K562 (cell line): Measurements from ENCODE around the gene PNLIPRP2. TPM values are rescaled to one million over a fixed set of nuclear protein-coding genes. Genes with fewer than 3 reads are reported as not detected.

Experiments used
- ATAC-seq: fragments of 200-7000 bp; cut with Tn5 transposase; 3 replicates; pipeline ENCODE4 v1.9.1; 2020; ENCODE audit warnings: moderate library complexity
- BruUV-seq: library from RNA; stranded (reverse); fragments of 400-500 nt; replicated peaks from 2 replicates; lab custom pipeline; 2021; lab: Mats Ljungman, UMichigan
- CTCF ChIA-PET: fragments of 300-600 bp; formaldehyde crosslinking; extraction: SDS; loops from one replicate; lab custom pipeline; 2021; ENCODE audit warnings: low intra/inter-chr PET ratio; lab: Yijun Ruan, JAX
- POLR2A ChIA-PET: fragments of 300-600, 350-650 bp; sonication (Branson Sonifier 250); formaldehyde crosslinking; extraction: SDS; loops from one replicate; lab custom pipeline; 2021; ENCODE audit warnings: antibody characterized with exemption, inconsistent platforms; lab: Yijun Ruan, JAX
- DNase-seq, 4 experiments: peaks; one replicate each; pipeline versions ENCODE4 v3.0.0 to v3.0.0-alpha.2; 2011 to 2018; ENCODE audit warnings: low spot score in 3 of 4, mixed read lengths in 3 of 4; ENCODE audit errors: extremely low read depth in 1 of 4
- FAIRE-seq: peaks from 2 replicates; lab custom pipeline; 2011; peaks lifted over from hg19 to GRCh38; lab: Jason Lieb, UNC
- H2AFZ ChIP-seq: 2 replicates; pipeline ENCODE4 v1.6.0; 2011; ENCODE audit warnings: low read depth, low read length, control low read depth, inconsistent platforms
- H3K27ac ChIP-seq: fragments of 200-600 bp; 3 replicates; pipeline ENCODE4 v1.8.0; 2011; ENCODE audit warnings: low read depth, mild to moderate bottlenecking, control low read depth, inconsistent platforms, low read length, moderate library complexity, mixed read lengths; ENCODE audit errors: extremely low read depth
- H3K27me3 ChIP-seq, 2 experiments: fragments of 300-600 bp in 1 of 2; 2 replicates in 1 of 2; 3 replicates in 1 of 2; pipeline versions ENCODE4 v1.6.0 to v1.8.0; 2011; ENCODE audit warnings: inconsistent platforms in 2 of 2, low read length in 2 of 2, mild to moderate bottlenecking in 1 of 2, mixed read lengths in 1 of 2, moderate library complexity in 1 of 2; ENCODE audit not compliant: control insufficient read depth in 2 of 2, insufficient read depth in 2 of 2
- H3K36me3 ChIP-seq: fragments of 300-600 bp; 3 replicates; pipeline ENCODE4 v1.8.0; 2011; ENCODE audit warnings: mild to moderate bottlenecking, low read length, inconsistent platforms; ENCODE audit not compliant: control insufficient read depth, insufficient read depth
- H3K4me1 ChIP-seq, 2 experiments: fragments of 200-600 bp in 1 of 2; replicated peaks in 1 of 2; 2 replicates in 1 of 2; 3 replicates in 1 of 2; pipeline versions ENCODE4 v1.5.1 to v1.8.0; 2011; ENCODE audit warnings: inconsistent platforms in 2 of 2, low read length in 2 of 2, mild to moderate bottlenecking in 1 of 2, mixed read lengths in 1 of 2, moderate library complexity in 1 of 2; ENCODE audit not compliant: control insufficient read depth in 2 of 2, insufficient read depth in 2 of 2
- H3K4me2 ChIP-seq: 2 replicates; pipeline ENCODE4 v1.6.1; 2011; ENCODE audit warnings: low read length, control low read depth, inconsistent platforms, mixed read lengths; ENCODE audit not compliant: insufficient read depth
- H3K4me3 ChIP-seq: fragments of 200-600 bp; sonication (generic), shearing (Covaris generic); 2 replicates; pipeline ENCODE4 v1.5.1; 2016; ENCODE audit warnings: control low read depth, inconsistent platforms
- H3K79me2 ChIP-seq: fragments of 200-600 bp; 3 replicates; pipeline ENCODE4 v1.8.0; 2011; ENCODE audit warnings: low read length, inconsistent platforms; ENCODE audit not compliant: control insufficient read depth, insufficient read depth
- H3K9ac ChIP-seq, 2 experiments: 2 replicates each; pipeline versions ENCODE4 v1.6.0 to v1.6.1; 2011; ENCODE audit warnings: low read depth in 2 of 2, low read length in 2 of 2, control low read depth in 1 of 2, inconsistent platforms in 1 of 2, mild to moderate bottlenecking in 1 of 2, mixed read lengths in 1 of 2; ENCODE audit not compliant: insufficient read depth in 1 of 2
- H3K9me1 ChIP-seq: one replicate; pipeline ENCODE4 v1.6.0; 2011; ENCODE audit warnings: inconsistent platforms, mild to moderate bottlenecking, low read length, moderate library complexity; ENCODE audit not compliant: control insufficient read depth, insufficient read depth
- H3K9me3 ChIP-seq: replicated peaks from 2 replicates; pipeline ENCODE4 v1.5.1; 2011; ENCODE audit warnings: low read depth, low read length, inconsistent platforms; ENCODE audit not compliant: control insufficient read depth, insufficient read depth
- H4K20me1 ChIP-seq: replicated peaks from 2 replicates; pipeline ENCODE4 v1.6.1; 2011; ENCODE audit warnings: low read length, inconsistent platforms, mixed read lengths; ENCODE audit not compliant: control insufficient read depth, insufficient read depth
- ATF3 ChIP-seq, 2 experiments: fragments of 450-650 bp in 1 of 2; sonication (generic) in 1 of 2; formaldehyde crosslinking in 1 of 2; IDR thresholded peaks in 1 of 2; conservative IDR thresholded peaks in 1 of 2; 2 replicates each; pipeline versions ENCODE4 v1.6.1 to v1.8.1; 2016 to 2023; ENCODE audit warnings: mild to moderate bottlenecking in 2 of 2, moderate library complexity in 2 of 2, inconsistent platforms in 1 of 2, missing genetic modification reagents in 1 of 2
- CREB1 ChIP-seq, 2 experiments: sonication (generic) in 1 of 2; formaldehyde crosslinking in 1 of 2; IDR thresholded peaks; 2 replicates each; pipeline versions ENCODE4 v1.6.1 to v1.8.0; 2012 to 2022; ENCODE audit warnings: inconsistent platforms in 1 of 2, mild to moderate bottlenecking in 1 of 2, missing genetic modification reagents in 1 of 2, moderate library complexity in 1 of 2
- CREM ChIP-seq: IDR thresholded peaks from 2 replicates; pipeline ENCODE4 v1.6.1; 2014; ENCODE audit warnings: antibody characterized with exemption, low read depth
- ERF ChIP-seq: fragments of 450-650 bp; formaldehyde crosslinking; IDR thresholded peaks from 2 replicates; pipeline ENCODE4 v1.4.0; 2020; ENCODE audit warnings: mild to moderate bottlenecking, mixed read lengths
- GABPB1 ChIP-seq: sonication (generic); formaldehyde crosslinking; IDR thresholded peaks from 2 replicates; pipeline ENCODE4 v1.8.0; 2022; ENCODE audit warnings: mild to moderate bottlenecking, missing genetic modification reagents
- HMG20A ChIP-seq: fragments of 450-650 bp; formaldehyde crosslinking; conservative IDR thresholded peaks from 2 replicates; pipeline ENCODE4 v1.4.0; 2020; ENCODE audit warnings: mild to moderate bottlenecking, mixed read lengths
- HNRNPK ChIP-seq: fragments of 200-400 bp; formaldehyde crosslinking; IDR thresholded peaks from one replicate; pipeline ENCODE4 v1.6.1; 2018; ENCODE audit warnings: mild to moderate bottlenecking, low read depth, low read length; ENCODE audit not compliant: poor library complexity, severe bottlenecking
- HNRNPLL ChIP-seq: fragments of 200-400 bp; formaldehyde crosslinking; IDR thresholded peaks from 2 replicates; pipeline ENCODE4 v1.6.1; 2017; ENCODE audit warnings: low read length, low read depth, mild to moderate bottlenecking; ENCODE audit not compliant: poor library complexity, severe bottlenecking
- KLF16 ChIP-seq: IDR thresholded peaks from 2 replicates; pipeline ENCODE4 v1.6.1; 2016; ENCODE audit warnings: antibody characterized with exemption
- KLF6 ChIP-seq: fragments of 250-450 bp; sonication (Bioruptor Pico); IDR thresholded peaks from 2 replicates; pipeline ENCODE4 v1.4.0; 2020; ENCODE audit warnings: mild to moderate bottlenecking, moderate library complexity, borderline replicate concordance
- NR2C1 ChIP-seq, 2 experiments: fragments of 450-650 bp; IDR thresholded peaks; 2 replicates each; pipeline ENCODE4 v1.6.1; 2017; ENCODE audit warnings: mild to moderate bottlenecking in 2 of 2, antibody characterized with exemption in 1 of 2, inconsistent platforms in 1 of 2, missing compliant biosample characterization in 1 of 2, missing genetic modification characterization in 1 of 2
- NR3C1 ChIP-seq: sonication (generic); formaldehyde crosslinking; IDR thresholded peaks from 2 replicates; pipeline ENCODE4 v1.8.1; 2022; ENCODE audit warnings: missing genetic modification reagents
- NR4A1 ChIP-seq, 2 experiments: fragments of 250-450 bp in 1 of 2; fragments of 450-650 bp in 1 of 2; sonication (Bioruptor Pico) in 1 of 2; IDR thresholded peaks; 2 replicates each; pipeline versions ENCODE4 v1.4.0 to v1.6.1; 2016 to 2020; ENCODE audit warnings: mild to moderate bottlenecking in 2 of 2, missing compliant biosample characterization in 1 of 2, missing genetic modification characterization in 1 of 2, moderate library complexity in 1 of 2
- PRPF4 ChIP-seq: fragments of 200-400 bp; formaldehyde crosslinking; IDR thresholded peaks from one replicate; pipeline ENCODE4 v1.6.1; 2017; ENCODE audit warnings: low read length, low read depth, mild to moderate bottlenecking; ENCODE audit not compliant: insufficient read depth, poor library complexity, severe bottlenecking
- PTTG1 ChIP-seq: fragments of 450-650 bp; IDR thresholded peaks from 2 replicates; pipeline ENCODE4 v1.6.1; 2016; ENCODE audit warnings: low read depth, mild to moderate bottlenecking, missing genetic modification characterization, missing compliant biosample characterization
- RBFOX2 ChIP-seq: fragments of 200-400 bp; formaldehyde crosslinking; IDR thresholded peaks from 2 replicates; pipeline ENCODE4 v1.6.1; 2017; ENCODE audit warnings: low read depth, mild to moderate bottlenecking, low read length, moderate library complexity
- ZBTB12 ChIP-seq: fragments of 250-450 bp; sonication (Bioruptor Pico); IDR thresholded peaks from 2 replicates; pipeline ENCODE4 v1.4.0; 2020
- ZNF23 ChIP-seq: fragments of 250-450 bp; sonication (Bioruptor Pico); IDR thresholded peaks from 2 replicates; pipeline ENCODE4 v1.4.0; 2020; ENCODE audit warnings: mild to moderate bottlenecking
- ZNF24 ChIP-seq: fragments of 450-650 bp; IDR thresholded peaks from 2 replicates; pipeline ENCODE4 v1.6.1; 2016
- WGBS: fragments of 100-300 bp; shearing (Covaris generic); methylation state at CpG from one replicate; pipeline ENCODE4 v1.1.6; 2016; ENCODE audit warnings: low coverage, mixed read lengths; ENCODE audit not compliant: insufficient coverage; ENCODE audit errors: missing lambda C conversion rate; 5-methylcytosine and 5-hydroxymethylcytosine counted together
- in situ Hi-C: fragments of 300-500 bp; cut with MboI; formaldehyde crosslinking; loops from 4 replicates; pipeline ENCODE4 v1.15.0; 2018; ENCODE audit warnings: inconsistent platforms, mixed read lengths
- intact Hi-C: fragments of 100-400 bp; cut with micrococcal nuclease; formaldehyde crosslinking; loops from 2 replicates; pipeline ENCODE4 v1.14.2; 2022
- polyA plus RNA-seq, 8 experiments: library from polyadenylated mRNA; depleted of rRNA in 4 of 8; stranded (reverse) in 5 of 8; unstranded in 3 of 8; fragments of >200 nt; fragmentation: Nextera tagmentation in 2 of 8; fragmentation: Illumina TruSeq in 1 of 8; extraction: Ambion mirVana in 2 of 8; extraction: Trizol in 1 of 8; gene quantifications; 2 replicates each; pipeline versions ENCODE4 v1.2.1 to v1.2.3, GENCODE V29; 2011 to 2014; ENCODE audit warnings: inconsistent platforms in 1 of 8, missing spikeins in 1 of 8
- total RNA-seq, 7 experiments: library from RNA; depleted of rRNA in 6 of 7; stranded (reverse); fragments of >200 nt in 6 of 7; fragmentation: Illumina TruSeq in 2 of 7; extraction: Trizol in 2 of 7; gene quantifications; 2 replicates each; pipeline versions ENCODE4 v1.2.1 to v1.2.3, GENCODE V29; 2011 to 2021; ENCODE audit warnings: low replicate concordance in 1 of 7

Gene PNLIPRP2
- total and polyA plus RNA-seq, 9 of the 15 experiments (the other 6 are each of a cell fraction or from before 2014, with no cell fraction given) = 0.38 TPM; not detected in 8

- Histone ChIP-seq H3K9me3 (no peaks in the 10 kb centered on the region), H3K4me3 (no peak overlapping the region), H3K36me3 (no peaks in the 10 kb centered on the region), H3K27me3 (peaks cover 0 to 36% of the 10 kb centered on the region in 2 experiments; a peak in 3 of 5 replicates), H3K9me1 (no peaks in the 10 kb centered on the region), H3K27ac (no peak overlapping the region), H3K4me2 (no peak overlapping the region), H3K79me2 (no peaks in the 10 kb centered on the region), H3K4me1 (peaks cover 0 to 3% of the 10 kb centered on the region in 2 experiments; a peak in 2 of 5 replicates), H4K20me1 (no peaks in the 10 kb centered on the region), H3K9ac (no peak overlapping the region), H2AFZ (no peak overlapping the region)
- no peak for FAIRE-seq
- in situ Hi-C loops = loop anchor here (25.0 kb wide), 1 partner anchor 112 kb away; no protein-coding TSS in a partner anchor
- DNase-seq = no peak
- ATAC-seq = no peak
- ChIA-PET CTCF (no interaction called here), POLR2A (no interaction called here)
- 0% methylated on average over 20 of the region's 32 CpGs for WGBS
- TF ChIP-seq CREB1 (IDR thresholded peaks at IDR 0.05) (no peak), CREB1 (CRISPR knock-in tag; IDR thresholded peaks at IDR 0.05) (no peak), KLF6 (no peak), HNRNPLL (no peak), NR3C1 (CRISPR knock-in tag) (no peak), ZNF24 (no peak), GABPB1 (CRISPR knock-in tag) (no peak), ZNF23 (CRISPR knock-in tag) (no peak), PTTG1 (tag) (no peak), ZBTB12 (no peak), NR4A1 (CRISPR knock-in tag; IDR thresholded peaks at IDR 0.05) (no peak), NR4A1 (tag; IDR thresholded peaks at IDR 0.05) (no peak), HMG20A (CRISPR knock-in tag) (no peak), PRPF4 (no peak), HNRNPK (no peak), ERF (no peak), NR2C1 (IDR thresholded peaks at IDR 0.05) (no peak), NR2C1 (tag; IDR thresholded peaks at IDR 0.05) (no peak), ATF3 (IDR thresholded peaks at IDR 0.05) (no peak), ATF3 (CRISPR knock-in tag; conservative IDR thresholded peaks at IDR 0.05) (no peak), RBFOX2 (no peak), CREM (no peak), KLF16 (no peak)
- BruUV-seq = no TSS peak
- intact Hi-C loops = no loop called here
Observed at GRCh38 chr10:116674901-116675423, 54.2 kb downstream of the PNLIPRP2 start.
